ENCODE data around the gene COQ2.
A peak's percentile ranks its signal among the peaks of the same experiment; 100 is the strongest.
"Not testable (repeated sequence)": the region's sequence is repeated elsewhere in the genome, so short reads cannot be mapped to it uniquely, and the experiment has no call there.

COQ2 gene

DNA sequence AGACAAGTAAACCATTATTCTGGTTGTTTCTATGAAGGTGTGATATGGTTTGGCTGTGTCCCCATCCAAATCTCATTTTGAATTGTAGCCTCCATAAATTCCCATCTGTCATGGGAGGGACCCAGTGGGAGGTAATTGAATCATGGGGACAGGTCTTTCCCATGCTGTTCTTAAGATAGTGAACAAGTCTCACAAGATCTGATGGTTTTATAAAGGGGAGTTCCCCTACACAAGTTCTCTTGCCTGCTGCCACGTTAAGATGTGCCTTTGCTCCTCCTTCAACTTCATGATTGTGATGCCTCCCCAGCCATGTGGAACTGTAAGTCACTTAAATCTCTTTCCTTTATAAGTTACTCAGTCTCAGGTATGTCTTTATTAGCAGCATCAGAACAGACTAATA, 3.8 kb upstream of the COQ2 start:
- not testable (repeated sequence) for H3K9me3 ChIP-seq (ENCODE audit: control insufficient read depth, low read length); H3K27ac ChIP-seq (ENCODE audit: insufficient read depth, low read depth, low read length, poor library complexity, severe bottlenecking); H3K27me3 ChIP-seq (ENCODE audit: control insufficient read depth, insufficient read depth, low read length, poor library complexity, severe bottlenecking); H3K4me3 ChIP-seq (ENCODE audit: insufficient read depth, low read depth, low read length); H3K4me1 ChIP-seq (ENCODE audit: control insufficient read depth, insufficient read depth, low read length); H3K36me3 ChIP-seq (ENCODE audit: control insufficient read depth, insufficient read depth, low read length)
- WGBS, 2 experiments, result 72 to 73% methylated on average over 1 of the region's 1 CpG

DNA sequence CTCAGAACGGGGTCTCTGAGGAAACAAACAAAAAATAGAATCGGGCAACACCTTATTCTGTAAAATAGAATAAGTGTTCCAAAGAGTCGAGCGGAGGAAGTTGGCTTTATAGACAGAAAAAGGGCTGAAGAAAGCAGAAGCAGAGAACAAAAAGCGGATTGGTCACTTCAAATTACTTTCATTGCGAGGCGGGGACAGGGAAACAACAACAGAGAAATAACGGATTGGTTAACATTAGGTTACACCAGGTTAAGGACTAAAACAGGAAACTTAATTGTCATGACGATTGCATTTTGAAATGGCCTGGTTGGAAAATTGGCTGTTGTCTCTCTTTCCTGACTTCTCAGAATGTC, 433 bp upstream of the COQ2 start:
- H3K27me3 ChIP-seq (ENCODE audit: control insufficient read depth, insufficient read depth, low read length, poor library complexity, severe bottlenecking), result peaks cover 9% of the 10 kb centered on the region
- no peaks in the 10 kb centered on the region for H3K4me1 ChIP-seq (ENCODE audit: control insufficient read depth, insufficient read depth, low read length)
- H3K9me3 ChIP-seq (ENCODE audit: control insufficient read depth, low read length), result no peaks in the 10 kb centered on the region
- peak overlapping the region; percentile 70 for H3K4me3 ChIP-seq (ENCODE audit: insufficient read depth, low read depth, low read length)
- WGBS, 2 experiments, result 53% methylated on average over 9 of the region's 9 CpGs
- peak overlapping the region; percentile 61 for H3K27ac ChIP-seq (ENCODE audit: insufficient read depth, low read depth, low read length, poor library complexity, severe bottlenecking)
- H3K36me3 ChIP-seq (ENCODE audit: control insufficient read depth, insufficient read depth, low read length), result no peaks in the 10 kb centered on the region

DNA sequence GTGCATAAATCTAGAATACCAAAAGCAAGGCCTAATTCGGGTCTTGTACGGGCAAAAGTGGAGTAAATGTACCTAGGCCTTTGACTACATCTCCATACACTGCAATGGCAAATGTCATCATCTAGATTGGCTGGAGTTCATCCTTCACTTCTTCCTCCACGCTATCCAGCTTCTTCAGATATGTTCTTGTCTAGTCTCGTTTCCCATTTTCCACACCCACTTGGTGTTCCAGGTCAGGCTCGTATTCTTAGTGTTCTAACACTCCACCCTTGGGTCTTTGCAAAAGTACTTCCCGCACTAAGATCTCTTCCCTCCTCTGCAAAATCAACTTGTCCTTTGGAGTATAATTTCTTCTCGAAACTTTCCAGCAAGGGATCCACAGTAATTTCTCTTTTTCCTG, 1.4 kb downstream of the COQ2 start:
- no peaks in the 10 kb centered on the region for H3K4me1 ChIP-seq (ENCODE audit: control insufficient read depth, insufficient read depth, low read length)
- no peaks in the 10 kb centered on the region for H3K9me3 ChIP-seq (ENCODE audit: control insufficient read depth, low read length)
- H3K27ac ChIP-seq (ENCODE audit: insufficient read depth, low read depth, low read length, poor library complexity, severe bottlenecking), result no peak overlapping the region
- peaks cover 9% of the 10 kb centered on the region for H3K27me3 ChIP-seq (ENCODE audit: control insufficient read depth, insufficient read depth, low read length, poor library complexity, severe bottlenecking)
- no peaks in the 10 kb centered on the region for H3K36me3 ChIP-seq (ENCODE audit: control insufficient read depth, insufficient read depth, low read length)
- WGBS, 2 experiments, result 93 to 96% methylated on average over 7 of the region's 7 CpGs
- no peak overlapping the region for H3K4me3 ChIP-seq (ENCODE audit: insufficient read depth, low read depth, low read length)

DNA sequence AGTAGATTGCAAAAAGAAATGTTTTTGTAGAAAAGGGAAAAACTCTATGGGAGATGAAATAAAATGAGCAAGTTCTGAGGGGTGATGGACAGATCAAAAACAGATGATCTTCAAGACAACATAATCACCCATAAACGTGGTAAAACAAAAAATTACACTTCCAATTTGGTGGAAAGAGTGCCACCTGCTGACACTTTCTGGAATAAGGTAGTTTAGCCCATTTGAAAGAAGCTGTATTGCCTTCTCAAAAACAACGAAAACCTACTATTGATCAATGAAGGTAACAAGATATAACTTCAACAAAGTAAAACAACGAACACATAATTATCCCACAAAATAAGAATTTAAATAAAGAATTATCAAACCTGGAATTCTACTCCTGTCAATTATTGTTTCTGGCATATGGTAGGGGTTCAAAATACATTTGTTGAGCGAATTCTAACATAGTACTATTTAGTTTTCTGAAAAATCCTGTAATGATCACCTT, 2.5 kb downstream of the COQ2 start:
- Histone ChIP-seq H3K9me3 (ENCODE audit: control insufficient read depth, low read length) (no peaks in the 10 kb centered on the region), H3K4me3 (ENCODE audit: insufficient read depth, low read depth, low read length) (no peak overlapping the region), H3K4me1 (ENCODE audit: control insufficient read depth, insufficient read depth, low read length) (no peaks in the 10 kb centered on the region), H3K27me3 (ENCODE audit: control insufficient read depth, insufficient read depth, low read length, poor library complexity, severe bottlenecking) (peaks cover 9% of the 10 kb centered on the region), H3K27ac (ENCODE audit: insufficient read depth, low read depth, low read length, poor library complexity, severe bottlenecking) (no peak overlapping the region), H3K36me3 (ENCODE audit: control insufficient read depth, insufficient read depth, low read length) (no peaks in the 10 kb centered on the region)
- WGBS, 2 experiments, result 41 to 50% methylated on average over 3 to 4 of the region's 4 CpGs

DNA sequence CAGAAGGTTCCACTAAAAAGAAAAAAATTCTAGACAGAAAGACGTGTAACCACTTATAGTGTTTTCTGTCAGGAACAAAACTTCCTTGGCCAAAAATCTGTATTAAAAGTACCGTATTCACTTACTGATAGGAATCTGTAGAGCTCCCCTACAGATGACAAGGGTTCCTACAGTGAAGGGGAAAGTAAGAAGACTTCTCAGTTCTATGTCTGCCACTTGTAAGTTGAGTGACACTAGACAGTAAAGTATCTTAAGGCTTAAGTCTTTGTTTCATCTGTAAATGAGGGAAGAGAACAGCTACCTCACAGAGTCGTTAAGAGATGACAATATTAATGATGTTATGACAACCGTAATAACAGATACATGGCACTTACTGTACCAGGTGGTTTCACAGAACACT, 3.3 kb downstream of the COQ2 start:
- H3K27me3 ChIP-seq (ENCODE audit: control insufficient read depth, insufficient read depth, low read length, poor library complexity, severe bottlenecking), result peaks cover 9% of the 10 kb centered on the region
- H3K4me3 ChIP-seq (ENCODE audit: insufficient read depth, low read depth, low read length), result no peak overlapping the region
- no peaks in the 10 kb centered on the region for H3K9me3 ChIP-seq (ENCODE audit: control insufficient read depth, low read length)
- no peak overlapping the region for H3K27ac ChIP-seq (ENCODE audit: insufficient read depth, low read depth, low read length, poor library complexity, severe bottlenecking)
- no peaks in the 10 kb centered on the region for H3K4me1 ChIP-seq (ENCODE audit: control insufficient read depth, insufficient read depth, low read length)
- H3K36me3 ChIP-seq (ENCODE audit: control insufficient read depth, insufficient read depth, low read length), result no peaks in the 10 kb centered on the region
- 88 to 90% methylated on average over 4 of the region's 4 CpGs for WGBS, 2 experiments

DNA sequence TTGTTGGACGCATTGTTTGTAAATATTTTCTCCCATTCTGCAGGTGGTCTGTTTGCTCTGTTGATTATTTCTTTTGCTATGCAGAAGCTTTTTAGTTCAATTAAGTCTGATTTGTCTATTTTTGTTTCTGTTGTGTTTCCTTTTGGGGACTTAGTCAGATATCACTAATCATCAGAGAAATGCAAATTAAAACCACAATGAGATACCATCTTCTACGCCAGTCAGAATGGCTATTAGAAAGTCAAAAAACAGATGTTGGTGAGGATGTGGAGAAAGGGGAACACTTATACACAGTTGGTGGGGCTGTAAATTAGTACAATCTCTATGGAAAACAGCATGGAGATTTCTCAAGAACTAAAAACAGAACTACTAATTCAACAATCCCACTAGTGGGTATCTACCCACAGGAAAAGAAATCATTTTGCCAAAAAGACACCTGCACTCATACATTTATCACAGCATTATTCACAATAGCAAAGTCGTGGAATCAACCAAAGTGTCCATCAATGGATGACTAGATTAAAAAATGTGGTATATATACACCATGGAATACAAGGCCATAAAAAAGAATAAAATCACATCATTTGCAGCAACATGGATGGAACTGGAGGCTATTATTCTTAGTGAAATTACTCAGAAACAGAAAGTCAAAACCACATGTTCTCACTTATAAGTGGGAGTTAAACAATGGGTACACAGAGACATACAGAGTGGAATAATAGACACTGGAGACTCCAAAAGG, 8.1 kb downstream of the COQ2 start:
- Histone ChIP-seq H3K4me3 (ENCODE audit: insufficient read depth, low read depth, low read length) (no peak overlapping the region), H3K36me3 (ENCODE audit: control insufficient read depth, insufficient read depth, low read length) (no peaks in the 10 kb centered on the region), H3K4me1 (ENCODE audit: control insufficient read depth, insufficient read depth, low read length) (no peaks in the 10 kb centered on the region), H3K9me3 (ENCODE audit: control insufficient read depth, low read length) (no peaks in the 10 kb centered on the region), H3K27me3 (ENCODE audit: control insufficient read depth, insufficient read depth, low read length, poor library complexity, severe bottlenecking) (no peaks in the 10 kb centered on the region), H3K27ac (ENCODE audit: insufficient read depth, low read depth, low read length, poor library complexity, severe bottlenecking) (no peak overlapping the region)
- WGBS, 2 experiments, result 88 to 97% methylated on average over 2 of the region's 3 CpGs

DNA sequence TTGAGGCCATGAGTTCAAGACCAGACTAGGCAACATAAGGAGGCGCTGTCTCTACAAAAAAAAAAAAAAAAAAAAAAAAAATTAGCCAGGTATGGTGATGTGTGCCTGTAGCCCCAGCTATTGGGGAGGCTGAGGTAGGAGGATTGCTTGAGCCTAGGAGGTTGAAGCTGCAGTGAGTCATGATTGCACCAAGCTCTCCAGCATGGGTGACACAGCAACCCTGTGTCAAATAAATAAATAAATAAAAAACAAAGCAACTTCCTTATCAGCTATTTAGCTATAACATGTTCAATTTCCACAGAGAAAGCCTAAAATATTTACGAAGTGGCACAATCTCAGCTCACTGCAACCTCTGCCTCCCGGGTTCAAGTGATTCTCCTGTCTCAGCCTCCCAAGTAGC, 10.7 kb downstream of the COQ2 start:
- 94 to 98% methylated on average over 3 of the region's 3 CpGs for WGBS, 2 experiments
- H3K36me3 ChIP-seq (ENCODE audit: control insufficient read depth, insufficient read depth, low read length); H3K27me3 ChIP-seq (ENCODE audit: control insufficient read depth, insufficient read depth, low read length, poor library complexity, severe bottlenecking); H3K4me1 ChIP-seq (ENCODE audit: control insufficient read depth, insufficient read depth, low read length); H3K27ac ChIP-seq (ENCODE audit: insufficient read depth, low read depth, low read length, poor library complexity, severe bottlenecking); H3K9me3 ChIP-seq (ENCODE audit: control insufficient read depth, low read length); H3K4me3 ChIP-seq (ENCODE audit: insufficient read depth, low read depth, low read length): not testable (repeated sequence)

DNA sequence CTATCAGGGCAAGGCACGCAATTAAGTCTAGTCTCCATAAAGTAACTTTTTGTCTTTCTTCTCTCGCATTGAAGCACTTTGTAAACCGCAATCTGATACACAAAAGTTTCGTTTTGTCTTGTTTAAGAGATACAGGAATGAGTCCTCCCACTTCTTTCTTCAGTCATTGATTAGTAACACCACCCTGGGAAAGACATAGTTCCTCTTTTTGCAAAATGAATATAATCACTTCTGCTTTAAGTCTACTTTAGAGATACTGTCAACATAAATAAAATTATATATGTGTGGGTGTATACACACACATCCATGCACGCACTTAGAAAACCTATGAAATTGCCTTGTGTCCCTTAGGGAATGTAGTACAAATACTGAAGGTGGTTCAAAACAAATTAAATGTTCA, 11.7 kb downstream of the COQ2 start:
- Histone ChIP-seq H3K4me3 (ENCODE audit: insufficient read depth, low read depth, low read length) (no peak overlapping the region), H3K36me3 (ENCODE audit: control insufficient read depth, insufficient read depth, low read length) (peaks cover 6% of the 10 kb centered on the region)

DNA sequence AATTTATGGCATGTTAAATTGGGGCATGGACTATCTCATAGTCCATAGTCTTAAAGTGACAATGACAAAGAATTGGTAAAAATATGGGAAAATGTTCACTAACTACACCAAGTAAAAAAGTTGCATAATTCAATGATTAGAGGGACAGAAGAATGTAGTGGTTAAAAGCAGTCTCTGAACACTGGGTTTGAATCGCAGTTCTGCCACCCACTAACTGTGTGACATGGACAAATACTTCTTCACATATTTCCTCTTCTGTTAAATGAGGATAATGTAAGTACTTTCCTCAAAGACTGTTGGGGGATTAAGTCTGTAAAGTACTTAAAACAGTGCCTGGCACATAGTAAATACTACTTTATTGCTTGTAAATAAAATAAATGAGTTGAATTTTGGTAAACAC, 15.3 kb downstream of the COQ2 start:
- no peaks in the 10 kb centered on the region for H3K27me3 ChIP-seq (ENCODE audit: control insufficient read depth, insufficient read depth, low read length, poor library complexity, severe bottlenecking)
- peaks cover 15% of the 10 kb centered on the region for H3K36me3 ChIP-seq (ENCODE audit: control insufficient read depth, insufficient read depth, low read length)
- H3K27ac ChIP-seq (ENCODE audit: insufficient read depth, low read depth, low read length, poor library complexity, severe bottlenecking), result no peak overlapping the region
- 100% methylated on average over 1 of the region's 1 CpG; no CpG with 5 or more reads in 1 of the 2 experiments for WGBS, 2 experiments
- H3K4me1 ChIP-seq (ENCODE audit: control insufficient read depth, insufficient read depth, low read length), result no peaks in the 10 kb centered on the region
- no peaks in the 10 kb centered on the region for H3K9me3 ChIP-seq (ENCODE audit: control insufficient read depth, low read length)
- H3K4me3 ChIP-seq (ENCODE audit: insufficient read depth, low read depth, low read length), result no peak overlapping the region

More for the DNA sequence above, 11.7 kb downstream of the COQ2 start:
- no peak overlapping the region for H3K27ac ChIP-seq (ENCODE audit: insufficient read depth, low read depth, low read length, poor library complexity, severe bottlenecking)
- H3K9me3 ChIP-seq (ENCODE audit: control insufficient read depth, low read length), result no peaks in the 10 kb centered on the region
- 96% methylated on average over 4 to 5 of the region's 5 CpGs for WGBS, 2 experiments
- H3K4me1 ChIP-seq (ENCODE audit: control insufficient read depth, insufficient read depth, low read length), result no peaks in the 10 kb centered on the region
- H3K27me3 ChIP-seq (ENCODE audit: control insufficient read depth, insufficient read depth, low read length, poor library complexity, severe bottlenecking), result no peaks in the 10 kb centered on the region

DNA sequence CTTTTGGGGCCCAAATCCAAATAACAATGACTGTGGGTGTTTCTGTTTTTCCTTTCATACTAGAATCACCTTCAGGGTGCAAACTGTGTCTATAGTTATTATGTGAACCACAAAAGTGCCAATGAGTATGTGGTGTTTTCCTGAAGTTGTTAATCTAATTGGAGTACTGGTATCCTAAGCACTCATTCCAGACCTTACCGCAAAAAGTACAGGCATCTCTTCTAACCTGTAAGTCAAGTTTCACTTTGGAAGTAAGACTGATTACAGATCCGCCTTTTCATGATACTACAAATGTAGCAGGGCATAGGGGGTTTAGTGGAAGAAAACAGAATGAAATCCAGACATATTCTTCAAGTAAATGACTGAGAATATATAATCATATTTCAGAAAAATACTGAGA, 16.1 kb downstream of the COQ2 start:
- H3K27ac ChIP-seq (ENCODE audit: insufficient read depth, low read depth, low read length, poor library complexity, severe bottlenecking), result no peak overlapping the region
- WGBS, 2 experiments, result 45 to 100% methylated on average over 1 to 2 of the region's 2 CpGs
- no peak overlapping the region for H3K4me3 ChIP-seq (ENCODE audit: insufficient read depth, low read depth, low read length)

More for the DNA sequence above, 16.1 kb downstream of the COQ2 start:
- no peaks in the 10 kb centered on the region for H3K9me3 ChIP-seq (ENCODE audit: control insufficient read depth, low read length)
- H3K36me3 ChIP-seq (ENCODE audit: control insufficient read depth, insufficient read depth, low read length), result peaks cover 15% of the 10 kb centered on the region
- H3K4me1 ChIP-seq (ENCODE audit: control insufficient read depth, insufficient read depth, low read length), result no peaks in the 10 kb centered on the region
- no peaks in the 10 kb centered on the region for H3K27me3 ChIP-seq (ENCODE audit: control insufficient read depth, insufficient read depth, low read length, poor library complexity, severe bottlenecking)

Data from ectodermal cell (in vitro differentiated cells).